NCI-H345 (cell line): ENCODE data around the gene STK11.
A peak's percentile ranks its signal among the peaks of the same experiment; 100 is the strongest.

Experiments
- DNase-seq: peaks from one replicate; lab custom pipeline; 2025; lab: John Stamatoyannopoulos, UW

STK11 gene

DNA sequence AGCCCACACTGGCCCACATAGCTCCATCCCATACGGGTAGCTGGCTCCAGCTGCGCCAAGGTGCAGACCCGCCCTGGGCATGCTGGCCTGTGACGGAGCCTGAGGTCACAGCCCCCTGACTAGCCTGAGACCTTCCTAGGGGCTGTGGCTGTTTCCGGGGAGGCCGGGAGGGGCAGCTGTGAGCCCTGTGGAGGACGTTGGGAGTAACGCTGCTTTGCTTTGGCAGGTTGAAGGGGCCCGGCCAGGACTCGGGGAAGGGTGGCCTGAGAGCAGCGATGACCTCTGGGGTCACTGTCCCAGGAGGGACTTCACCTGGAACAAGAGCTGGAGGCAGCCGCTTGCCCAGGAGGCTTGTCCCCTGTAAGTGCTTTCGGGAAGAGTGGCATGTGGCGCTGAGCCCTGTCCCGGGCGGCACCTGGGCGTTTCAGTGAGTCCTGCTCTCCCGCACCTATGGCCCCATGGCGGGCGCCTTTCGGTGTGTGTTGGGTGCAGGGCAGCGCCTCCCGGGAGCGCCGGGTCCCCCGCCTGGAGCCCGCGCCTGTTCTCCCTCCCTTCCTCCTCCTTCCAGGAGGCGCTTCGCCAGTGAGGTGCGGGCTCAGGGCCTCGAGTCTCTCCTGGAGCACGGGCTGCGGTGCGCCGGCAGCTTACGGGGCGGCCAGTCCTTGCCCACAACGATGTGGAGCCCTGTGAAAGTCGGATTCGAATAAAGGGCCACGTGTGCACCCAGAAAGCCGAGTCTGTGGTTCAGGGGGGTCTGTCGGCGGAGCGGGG is 68.7 kb downstream of the STK11 start:
- no peak for DNase-seq

- no peak for DNase-seq
These were observed 69.3 kb downstream of the STK11 start for GRCh38 chr19:1274852-1275259.

DNA sequence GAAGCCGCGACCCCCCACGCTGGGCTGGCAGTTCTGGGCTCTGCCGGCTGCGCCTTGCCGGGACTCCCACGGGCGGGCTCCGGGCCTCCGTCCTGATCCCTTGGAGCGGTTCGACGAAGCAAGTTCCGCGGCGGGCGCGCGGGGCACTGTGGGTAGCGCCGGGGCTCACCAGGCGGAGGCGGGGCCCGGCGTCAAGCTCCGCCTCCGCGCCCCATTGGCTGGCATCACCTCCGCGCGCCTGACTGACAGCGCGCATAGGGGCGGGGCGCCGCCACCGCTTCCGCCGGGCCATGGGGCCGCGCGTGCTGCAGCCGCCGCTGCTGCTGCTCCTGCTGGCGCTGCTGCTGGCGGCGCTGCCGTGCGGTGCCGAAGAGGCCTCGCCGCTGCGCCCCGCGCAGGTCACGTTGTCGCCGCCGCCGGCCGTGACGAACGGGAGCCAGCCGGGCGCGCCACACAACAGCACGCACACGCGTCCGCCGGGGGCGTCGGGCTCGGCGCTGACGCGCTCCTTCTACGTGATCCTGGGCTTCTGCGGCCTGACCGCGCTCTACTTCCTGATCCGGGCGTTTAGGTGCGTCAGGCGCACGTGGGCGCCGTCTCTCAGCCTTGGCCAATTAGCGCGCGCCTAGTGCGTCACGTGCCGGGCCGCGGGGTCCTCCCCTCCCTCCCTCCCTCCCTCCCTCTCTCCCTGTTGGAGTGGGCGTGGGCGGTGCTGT is 69.8 kb downstream of the STK11 start, which contains the start of gene FAM174C:
TSS of gene FAM174C (plus strand) at position 271 of the 716 bp plus-strand sequence. CDS start at position 291, 20 bp downstream.
- peak; percentile 98 for DNase-seq

DNA sequence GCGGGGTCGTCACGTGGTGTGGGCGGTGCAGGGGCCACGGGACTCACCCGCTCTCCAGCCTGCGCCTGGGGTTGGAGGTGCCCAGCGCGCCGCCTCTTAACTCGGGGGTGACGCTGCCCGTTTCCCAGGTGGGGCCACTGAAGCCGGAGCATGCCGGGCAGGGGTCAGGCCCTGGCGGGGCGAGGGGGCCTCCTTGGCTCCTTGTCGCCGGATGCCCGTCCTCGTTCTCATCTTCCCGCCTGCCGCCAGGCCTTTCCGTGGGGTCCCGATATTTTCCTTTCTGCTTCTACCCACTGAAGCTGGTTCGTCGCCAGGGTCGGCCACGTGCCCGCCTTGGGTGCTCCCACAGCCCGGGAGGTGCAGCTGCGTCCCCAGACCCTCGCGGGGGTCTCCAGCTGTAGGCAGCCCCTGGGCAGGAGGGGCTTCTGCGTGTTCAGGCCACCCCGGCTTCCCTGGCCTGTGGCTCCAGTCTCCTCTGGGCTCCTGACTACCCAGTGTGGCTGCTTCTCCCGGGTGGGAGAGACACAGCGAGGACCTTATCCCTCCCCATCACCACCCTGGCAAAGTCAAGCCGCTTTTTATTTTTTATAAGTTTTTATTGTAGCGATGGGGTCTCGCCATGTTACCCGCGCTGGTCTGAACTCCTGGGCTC is 70.5 kb downstream of the STK11 start:
- no peak for DNase-seq

DNA sequence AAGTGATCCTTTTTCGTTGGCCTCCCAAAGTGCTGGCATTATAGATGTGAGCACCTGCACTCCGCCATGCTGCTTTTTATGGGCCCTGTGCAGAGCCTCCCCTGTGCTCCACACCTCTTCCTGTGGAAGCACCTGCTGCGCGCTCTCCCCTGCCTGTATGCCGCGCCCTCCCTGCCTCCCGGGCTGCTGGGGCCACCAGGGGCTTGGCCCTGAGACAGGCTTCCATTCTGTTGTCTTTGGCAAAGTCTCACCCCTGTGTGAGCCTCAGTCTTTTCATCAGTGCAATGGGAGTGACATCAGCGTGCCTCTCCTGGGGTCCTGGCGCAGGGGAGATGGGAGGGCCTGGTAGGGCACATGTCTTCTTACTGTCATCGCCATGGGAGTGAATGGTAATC is 71.0 kb downstream of the STK11 start:
- no peak for DNase-seq

GRCh38 chr19:1277061-1277460 is 71.5 kb downstream of the STK11 start:
- DNase-seq = no peak
